Transverse colon (tissue), 4 donors: ENCODE data around the gene FCHO2.

Source experiments
- CTCF ChIP-seq, 5 experiments: fragments of 200-600 bp in 3 of 5; fragments of 450-650 bp in 2 of 5; sonication (generic) in 3 of 5; IDR thresholded peaks; 1 replicate in 2 of 5; 2 replicates in 3 of 5; pipeline ENCODE4 v1.5.1; 2016 to 2017; ENCODE audit warnings: antibody characterized with exemption in 5 of 5, inconsistent platforms in 3 of 5, mild to moderate bottlenecking in 2 of 5, moderate library complexity in 1 of 5
- EP300 ChIP-seq: sonication (generic); formaldehyde crosslinking; IDR thresholded peaks from one replicate; pipeline ENCODE4 v1.6.1; 2017; ENCODE audit warnings: antibody characterized with exemption, low read depth
- POLR2A ChIP-seq: fragments of 450-650 bp; IDR thresholded peaks from one replicate; pipeline ENCODE4 v1.6.1; 2016; ENCODE audit warnings: antibody characterized with exemption, mild to moderate bottlenecking, moderate library complexity
- POLR2AphosphoS5 ChIP-seq, 3 donors: sonication (generic); formaldehyde crosslinking; IDR thresholded peaks; one replicate each; pipeline ENCODE4 v1.6.1; 2016; ENCODE audit warnings: antibody characterized with exemption in 3 of 3

DNA sequence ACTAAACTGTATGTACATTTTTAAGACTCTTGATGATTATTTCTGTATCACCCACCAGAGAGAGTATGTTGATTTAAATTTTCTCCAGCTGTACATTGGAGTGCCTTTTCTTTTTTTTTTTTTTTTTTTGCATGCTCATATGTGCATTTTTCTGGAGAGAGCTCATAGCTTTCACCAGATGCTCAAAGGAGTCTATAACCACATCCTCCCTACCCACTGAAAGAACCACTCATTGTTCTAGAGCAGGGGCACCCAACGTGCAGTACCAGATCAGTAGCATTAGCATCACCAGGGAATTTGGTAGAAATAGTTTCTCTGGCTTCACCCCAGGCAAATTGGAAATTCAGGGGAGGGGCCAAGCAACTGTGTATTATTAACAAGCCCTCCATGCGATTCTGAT lies 110.6 kb downstream of the FCHO2 start:
- TF ChIP-seq POLR2A (no peak), EP300 (no peak), CTCF (IDR thresholded peaks at IDR 0.05) (no peak), POLR2AphosphoS5 (IDR thresholded peaks at IDR 0.05) (no peak)
